Measurements from ENCODE around the gene PERM1.
A peak's percentile ranks its signal among the peaks of the same experiment; 100 is the strongest.

Gene PERM1

DNA sequence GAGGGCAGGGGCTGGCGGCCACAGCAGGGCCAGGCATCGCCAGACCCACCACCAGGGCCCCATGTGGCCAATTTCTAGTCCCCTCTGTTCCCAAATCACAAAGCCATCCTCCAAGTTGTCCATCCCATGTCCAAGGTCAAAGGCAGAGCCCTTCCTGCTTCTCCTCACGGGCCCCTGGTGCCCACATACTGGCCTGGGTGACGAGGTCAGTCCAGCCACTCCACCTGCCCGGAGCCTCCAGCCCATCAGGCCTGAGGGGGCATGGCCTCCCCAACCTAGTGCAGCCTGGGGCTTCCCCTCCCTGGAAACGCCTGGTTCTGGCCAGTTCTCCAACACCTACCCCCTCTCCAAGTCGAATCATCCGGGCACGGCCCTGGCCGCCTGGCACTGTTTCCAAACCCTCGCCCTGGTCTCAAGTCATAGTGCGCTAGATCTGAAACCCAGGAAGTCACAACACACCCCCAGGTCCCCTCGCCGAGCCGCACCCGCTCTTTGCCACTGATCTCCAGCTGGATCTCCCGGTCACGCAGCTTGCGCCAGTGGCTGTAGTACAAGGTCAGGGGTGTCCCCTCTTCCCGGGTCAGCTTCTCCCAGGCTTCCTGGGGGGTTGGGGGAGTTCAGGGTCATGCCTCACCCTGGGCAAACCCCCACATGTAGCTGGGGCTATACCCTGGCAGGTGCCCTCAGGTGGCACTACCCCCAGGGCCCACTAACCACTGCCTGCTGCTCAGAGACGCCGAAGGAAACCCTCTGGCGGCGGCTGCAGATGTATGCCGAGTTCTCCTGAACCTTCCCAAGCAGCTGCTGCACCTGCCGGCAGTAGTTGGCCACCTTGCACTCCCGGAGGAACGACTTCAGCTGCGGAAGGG, 36.0 kb downstream of the PERM1 start:
- no peak for DNase-seq (ENCODE audit: low read depth)

DNA sequence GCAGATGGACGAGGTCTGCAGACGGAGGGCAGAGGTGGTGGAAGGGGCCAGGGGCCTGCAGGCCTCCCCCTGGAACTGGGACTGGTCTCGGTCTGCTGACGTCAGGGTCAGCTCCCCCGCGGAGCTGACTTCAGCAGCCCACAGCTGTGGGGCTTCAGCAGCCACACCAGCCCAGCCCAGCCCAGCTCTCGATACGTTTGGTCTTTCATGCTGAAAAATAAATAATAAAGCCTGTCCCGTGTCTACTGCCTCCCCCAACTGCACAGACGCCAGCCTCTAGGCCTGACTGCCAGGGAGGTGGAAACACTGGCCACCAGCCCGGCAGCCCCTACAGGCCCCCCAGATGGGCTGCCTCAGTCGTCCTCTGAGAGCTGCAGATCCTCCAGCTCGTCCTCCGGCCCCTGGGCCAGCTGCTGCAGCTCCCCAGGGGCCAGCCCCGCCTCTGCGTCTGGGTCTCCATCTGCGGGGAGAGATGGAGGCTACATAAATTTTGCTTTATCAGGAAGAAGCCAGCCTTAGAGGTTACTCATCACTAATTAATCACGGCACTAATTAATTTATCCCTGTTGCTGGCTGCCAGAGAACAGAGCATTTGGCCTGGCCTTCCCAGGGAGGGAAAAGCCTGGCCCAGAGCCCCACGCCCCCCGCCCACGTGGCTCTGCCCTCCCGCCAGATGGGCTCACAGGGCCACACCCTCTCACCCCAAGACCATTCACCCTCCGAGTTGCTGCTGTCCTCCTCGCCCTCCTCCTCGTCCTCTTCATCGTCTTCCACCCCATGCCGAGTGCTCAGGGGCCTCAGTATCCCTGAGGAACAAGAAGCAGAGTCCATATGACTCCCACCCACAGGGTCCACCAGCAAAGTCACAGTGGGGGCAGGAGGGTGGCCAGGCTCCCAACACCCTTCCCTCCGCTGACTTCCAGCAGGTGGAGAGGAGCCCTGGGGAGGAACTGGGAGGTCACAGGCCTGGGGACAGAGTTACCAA, 37.3 kb downstream of the PERM1 start:
- DNase-seq (ENCODE audit: low read depth): peak; percentile 68

DNA sequence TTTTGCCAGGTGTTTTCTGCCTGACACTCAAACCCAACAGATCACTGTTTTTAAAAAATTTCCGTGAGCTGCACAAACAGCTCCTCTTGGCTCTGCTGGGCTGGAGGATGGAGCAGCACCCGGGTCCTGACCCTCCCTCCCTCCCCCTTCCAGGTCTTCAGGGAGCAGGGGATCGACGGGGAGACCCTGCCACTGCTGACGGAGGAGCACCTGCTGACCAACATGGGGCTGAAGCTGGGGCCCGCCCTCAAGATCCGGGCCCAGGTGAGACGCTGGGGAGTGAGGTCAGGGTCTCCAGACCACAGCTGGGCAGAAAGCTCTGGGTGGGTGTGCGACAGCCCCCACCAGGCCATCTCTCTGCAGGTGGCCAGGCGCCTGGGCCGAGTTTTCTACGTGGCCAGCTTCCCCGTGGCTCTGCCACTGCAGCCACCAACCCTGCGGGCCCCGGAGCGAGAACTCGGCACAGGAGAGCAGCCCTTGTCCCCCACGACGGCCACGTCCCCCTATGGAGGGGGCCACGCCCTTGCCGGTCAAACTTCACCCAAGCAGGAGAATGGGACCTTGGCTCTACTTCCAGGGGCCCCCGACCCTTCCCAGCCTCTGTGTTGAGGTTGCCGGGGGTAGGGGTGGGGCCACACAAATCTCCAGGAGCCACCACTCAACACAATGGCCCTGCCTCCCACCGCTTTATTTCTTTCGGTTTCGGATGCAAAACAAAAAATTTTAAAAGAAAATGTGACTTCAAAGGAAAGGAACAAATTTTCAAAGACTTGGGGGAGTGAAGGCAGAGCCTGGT, 38.1 kb downstream of the PERM1 start:
- DNase-seq (ENCODE audit: low read depth): no peak

DNA sequence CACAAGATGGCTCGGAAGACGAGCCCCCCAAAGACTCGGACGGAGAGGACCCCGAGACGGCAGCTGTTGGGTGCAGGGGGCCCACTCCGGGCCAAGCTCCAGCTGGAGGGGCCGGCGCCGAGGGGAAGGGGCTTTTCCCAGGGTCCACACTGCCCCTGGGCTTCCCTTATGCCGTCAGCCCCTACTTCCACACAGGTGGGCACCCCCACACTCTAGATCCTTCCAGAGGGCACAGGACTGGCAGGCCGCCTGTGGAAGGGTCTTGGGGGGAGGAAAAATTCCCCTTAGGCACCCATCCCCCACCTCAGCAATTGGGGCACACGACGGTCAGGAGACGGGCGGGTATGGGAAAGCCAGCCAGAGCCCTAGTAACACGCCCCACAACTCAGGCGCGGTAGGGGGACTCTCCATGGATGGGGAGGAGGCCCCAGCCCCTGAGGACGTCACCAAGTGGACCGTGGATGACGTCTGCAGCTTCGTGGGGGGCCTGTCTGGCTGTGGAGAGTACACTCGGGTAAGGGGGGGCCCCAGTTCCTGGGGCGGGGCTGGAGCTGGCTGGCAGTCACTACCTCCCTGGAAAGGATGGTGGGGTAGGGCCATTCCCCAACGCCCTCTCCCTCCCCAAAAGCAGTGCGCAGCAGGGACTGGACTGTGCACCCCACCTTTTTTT, 38.9 kb downstream of the PERM1 start:
- peak; percentile 85 for DNase-seq (ENCODE audit: low read depth)

GRCh38 chr1:942411-942821, 39.5 kb downstream of the PERM1 start:
- peak; percentile 65 for DNase-seq (ENCODE audit: low read depth)

DNA sequence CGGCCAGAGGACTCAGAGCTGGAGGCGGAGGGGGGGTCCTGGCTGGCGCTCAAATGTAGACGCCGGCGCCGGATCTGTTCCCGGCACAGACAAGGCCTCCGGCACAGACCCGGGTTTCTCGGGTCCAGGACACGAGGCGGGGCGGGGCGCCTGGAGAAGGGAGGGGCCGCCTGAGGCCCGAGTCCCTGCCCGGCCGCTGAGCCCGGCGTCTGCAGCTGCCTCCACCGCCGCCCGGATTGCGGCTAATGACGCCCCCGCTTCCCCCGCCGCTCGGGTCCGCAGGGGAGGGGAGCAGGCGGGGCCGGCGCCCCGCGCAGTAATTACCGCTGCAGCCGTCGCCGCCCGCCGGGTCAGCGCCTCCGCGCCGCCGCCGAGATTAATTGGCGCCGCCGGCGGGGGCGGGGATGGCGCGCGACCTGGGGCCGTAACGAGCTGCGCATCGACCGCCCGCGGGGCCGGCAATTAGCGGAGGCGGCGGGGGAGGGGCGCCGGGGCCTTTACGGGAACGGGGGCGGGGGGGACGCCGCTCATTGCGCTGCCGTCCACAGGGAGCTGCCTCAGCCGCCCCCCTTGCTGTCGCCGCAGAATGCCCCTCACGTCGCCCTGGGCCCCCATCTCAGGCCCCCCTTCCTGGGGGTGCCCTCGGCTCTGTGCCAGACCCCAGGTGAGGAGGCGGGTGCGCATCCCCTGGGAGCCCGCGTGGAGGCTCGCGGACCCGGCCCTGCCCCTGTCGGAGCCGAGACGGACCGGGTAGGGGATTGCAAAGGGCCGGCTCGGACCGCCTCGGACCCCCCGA, 40.1 kb downstream of the PERM1 start:
- peak; percentile 94 for DNase-seq (ENCODE audit: low read depth)

- DNase-seq (ENCODE audit: low read depth): no peak
Observed at GRCh38 chr1:941015-941587, 40.8 kb downstream of the PERM1 start.

- peak; percentile 80 for DNase-seq (ENCODE audit: low read depth)
Observed at GRCh38 chr1:940107-941014, 41.5 kb downstream of the PERM1 start.

GRCh38 chr1:939511-940106, 42.3 kb downstream of the PERM1 start:
- no peak for DNase-seq (ENCODE audit: low read depth)

GRCh38 chr1:938711-939489, 43.0 kb downstream of the PERM1 start:
- DNase-seq (ENCODE audit: low read depth): no peak

DNA sequence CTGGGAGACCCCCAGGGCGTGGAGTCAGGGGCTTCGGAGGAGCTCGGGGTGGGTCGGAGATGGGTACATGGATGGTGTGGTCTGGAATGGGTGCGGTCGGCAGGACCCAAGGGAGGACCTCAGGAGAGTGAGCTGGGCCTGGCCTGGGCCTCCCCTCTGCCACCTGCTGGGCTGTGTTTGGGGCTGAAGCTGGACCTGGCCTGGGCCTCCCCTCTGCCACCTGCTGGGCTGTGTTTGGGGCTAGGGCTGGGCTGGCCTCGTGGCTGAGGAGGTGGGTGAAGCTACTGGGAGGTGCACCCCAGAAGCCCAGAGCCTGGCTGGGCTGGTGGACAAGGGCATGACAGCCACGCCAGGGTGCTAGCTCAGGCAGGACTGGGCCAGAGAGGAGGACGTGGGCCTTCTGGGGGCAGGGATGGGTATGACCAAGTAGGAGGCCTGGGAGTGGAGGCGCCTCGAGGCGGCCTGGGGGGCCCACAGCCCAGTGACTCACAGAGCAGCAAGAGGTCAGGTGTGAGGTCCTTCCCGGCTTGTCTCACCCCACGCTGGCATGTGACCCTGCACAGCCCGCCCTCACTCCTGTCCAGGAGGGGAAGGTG, 43.7 kb downstream of the PERM1 start:
- DNase-seq (ENCODE audit: low read depth): peak; percentile 53

DNA sequence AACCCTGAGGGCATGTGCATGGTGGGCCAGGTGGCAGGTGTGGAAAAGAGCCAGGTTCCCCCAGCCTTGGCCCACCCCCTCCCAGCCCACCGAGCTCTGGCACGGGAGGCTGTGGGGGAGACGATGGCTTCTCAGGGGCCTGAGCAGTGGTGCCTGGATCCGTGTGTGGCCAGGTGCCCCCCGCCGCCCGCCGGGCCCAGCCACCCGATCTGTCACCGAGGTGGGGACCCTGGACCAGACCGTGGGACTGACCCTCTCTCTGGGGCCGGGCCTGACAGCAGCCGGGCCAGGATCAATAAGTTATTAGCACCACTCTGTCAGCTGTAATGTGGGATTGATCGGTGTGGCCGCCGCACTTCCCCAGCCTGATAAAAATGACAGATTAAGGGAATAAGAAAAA, 44.4 kb downstream of the PERM1 start:
- no peak for DNase-seq (ENCODE audit: low read depth)

GRCh38 chr1:936348-937264, 45.3 kb downstream of the PERM1 start:
- DNase-seq (ENCODE audit: low read depth): no peak

- DNase-seq (ENCODE audit: low read depth): no peak
Observed at GRCh38 chr1:935751-936231, 46.1 kb downstream of the PERM1 start.

DNA sequence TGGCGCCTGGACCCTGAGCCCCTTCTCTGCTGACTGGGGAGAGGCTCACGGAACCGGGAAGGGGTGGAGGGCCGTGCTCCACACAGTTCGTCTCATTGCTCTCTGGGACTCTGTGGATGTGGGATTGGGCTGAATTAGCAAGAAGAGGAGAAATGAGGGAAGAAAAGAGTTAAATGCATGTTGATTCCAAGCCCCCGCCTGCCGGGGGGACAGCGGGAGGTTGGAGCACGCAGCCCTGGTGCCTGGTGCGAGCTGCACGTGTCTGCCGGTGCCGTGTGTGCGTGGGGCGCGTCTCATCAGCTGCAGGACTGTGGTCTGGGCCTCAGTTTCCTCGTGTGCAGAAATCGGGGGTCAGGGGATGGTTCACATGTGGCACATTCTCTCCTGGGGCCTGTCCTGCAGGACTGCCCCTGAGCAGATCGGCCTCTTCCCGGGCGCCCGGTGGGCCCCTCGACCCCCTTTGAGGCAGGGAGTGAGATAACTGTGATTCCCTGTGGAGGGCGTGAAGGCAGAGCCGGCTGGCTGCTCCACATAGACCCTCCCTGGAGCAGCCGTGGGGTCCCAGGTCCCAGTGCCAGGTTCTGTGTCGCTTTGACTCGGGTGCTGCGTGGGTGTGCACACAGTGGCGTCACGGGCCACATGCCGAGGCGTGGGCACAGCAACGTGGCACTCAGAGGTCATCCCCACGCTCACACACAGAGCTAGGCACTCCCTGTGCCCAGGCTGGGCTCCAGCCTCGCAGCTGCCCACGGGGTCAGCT, 46.7 kb downstream of the PERM1 start:
- no peak for DNase-seq (ENCODE audit: low read depth)

DNA sequence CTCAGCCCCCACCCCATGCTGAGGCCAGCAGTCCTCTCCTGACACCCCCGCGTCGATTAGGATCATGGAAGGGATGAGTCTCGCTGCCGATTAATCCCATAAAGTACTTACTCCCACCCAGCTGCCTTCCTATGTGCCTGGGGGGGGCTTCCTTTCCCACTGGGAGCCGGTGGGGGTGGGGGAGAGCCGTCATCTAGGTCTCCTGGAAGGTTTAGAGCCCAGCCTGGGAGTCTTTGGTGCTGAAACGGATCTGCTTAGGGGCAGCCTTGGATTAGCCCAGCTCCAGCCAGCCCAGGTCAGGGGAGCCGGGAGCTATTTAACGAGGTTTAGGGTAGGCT, 48.3 kb downstream of the PERM1 start:
- no peak for DNase-seq (ENCODE audit: low read depth)
